AG10803 (cell line): ENCODE results near the gene SMIM28.

Experiments used
- DNase-seq: peaks from one replicate; pipeline ENCODE4 v3.0.0; 2010; ENCODE audit warnings: low read depth
- H3K4me3 ChIP-seq: 2 replicates; pipeline ENCODE4 v1.5.1; 2011; ENCODE audit warnings: mild to moderate bottlenecking, low read length, control low read depth
- CTCF ChIP-seq: conservative IDR thresholded peaks from 2 replicates; pipeline ENCODE4 v1.5.1; 2011; ENCODE audit warnings: mild to moderate bottlenecking, low read length, control low read depth, inconsistent platforms

SMIM28 gene

GRCh38 chr6:138377844-138378243 lies at the start of gene SMIM28:
Gene SMIM28 (plus strand): TSS chr6:138377905. CDS start chr6:138378073, 168 bp downstream.
- DNase-seq: no peak
- no peak within 1 kb of the TSS for H3K4me3 ChIP-seq
- no peak for TF ChIP-seq CTCF

GRCh38 chr6:138328210-138328609 lies 49.5 kb upstream of the SMIM28 start:
- no peak for DNase-seq

GRCh38 chr6:138330763-138331162 lies 46.9 kb upstream of the SMIM28 start:
- no peak overlapping the region for H3K4me3 ChIP-seq
- DNase-seq: no peak
- no peak for TF ChIP-seq CTCF

More at GRCh38 chr6:138328210-138328609, 49.5 kb upstream of the SMIM28 start:
- no peak for TF ChIP-seq CTCF
- H3K4me3 ChIP-seq: no peak overlapping the region

- no peak overlapping the region for H3K4me3 ChIP-seq
- no peak for TF ChIP-seq CTCF
- no peak for DNase-seq
These were observed 46.3 kb upstream of the SMIM28 start for GRCh38 chr6:138331444-138331843.

GRCh38 chr6:138331984-138332383 lies 45.7 kb upstream of the SMIM28 start:
- no peak for TF ChIP-seq CTCF
- H3K4me3 ChIP-seq: no peak overlapping the region
- no peak for DNase-seq

- TF ChIP-seq CTCF: no peak
- H3K4me3 ChIP-seq: no peak overlapping the region
- no peak for DNase-seq
These were observed 43.7 kb upstream of the SMIM28 start for GRCh38 chr6:138334000-138334399.

GRCh38 chr6:138334963-138335362 lies 42.7 kb upstream of the SMIM28 start:
- no peak for TF ChIP-seq CTCF
- no peak overlapping the region for H3K4me3 ChIP-seq
- DNase-seq: no peak
